HG03039 (cell line): ENCODE data around the gene KCNH1.

Source experiments
- ATAC-seq: cut with Tn5 transposase; IDR thresholded peaks from one replicate; pipeline ENCODE4 v1.9.1; 2021; ENCODE audit warnings: mild to moderate bottlenecking, moderate library complexity; ENCODE audit not compliant: unreplicated experiment

Gene KCNH1

GRCh38 chr1:211133836-211134669 lies at the start of gene KCNH1:
Gene KCNH1 (minus strand): TSS chr1:211134148. CDS start chr1:211133945, 203 bp downstream.
- peak; percentile 88 for ATAC-seq

GRCh38 chr1:211182746-211183145 lies 48.8 kb upstream of the KCNH1 start:
- no peak for ATAC-seq

- ATAC-seq = no peak
These were observed 40.4 kb upstream of the KCNH1 start for GRCh38 chr1:211174375-211174774.

GRCh38 chr1:211172657-211173056 lies 38.7 kb upstream of the KCNH1 start:
- no peak for ATAC-seq

- ATAC-seq = no peak
These were observed 35.4 kb upstream of the KCNH1 start for GRCh38 chr1:211169353-211169752.

- no peak for ATAC-seq
These were observed 24.9 kb upstream of the KCNH1 start for GRCh38 chr1:211158866-211159265.

GRCh38 chr1:211155040-211155439 lies 21.1 kb upstream of the KCNH1 start:
- ATAC-seq = no peak

- no peak for ATAC-seq
These were observed 20.0 kb upstream of the KCNH1 start for GRCh38 chr1:211153932-211154331.

- no peak for ATAC-seq
These were observed 14.4 kb upstream of the KCNH1 start for GRCh38 chr1:211148366-211148765.

- no peak for ATAC-seq
These were observed 12.0 kb upstream of the KCNH1 start for GRCh38 chr1:211145944-211146343.

- ATAC-seq = no peak
These were observed 1.5 kb upstream of the KCNH1 start for GRCh38 chr1:211135342-211135950.

- peak; percentile 5 for ATAC-seq
These were observed 534 bp downstream of the KCNH1 start for GRCh38 chr1:211133393-211133835.

GRCh38 chr1:211132721-211133392 lies 1.1 kb downstream of the KCNH1 start:
- ATAC-seq = no peak

- no peak for ATAC-seq
These were observed 4.2 kb downstream of the KCNH1 start for GRCh38 chr1:211129776-211130175.

- ATAC-seq = no peak
These were observed 6.8 kb downstream of the KCNH1 start for GRCh38 chr1:211127166-211127565.

- ATAC-seq = no peak
These were observed 7.3 kb downstream of the KCNH1 start for GRCh38 chr1:211126622-211127021.

- no peak for ATAC-seq
These were observed 15.4 kb downstream of the KCNH1 start for GRCh38 chr1:211118407-211119102.

GRCh38 chr1:211114446-211114845 lies 19.5 kb downstream of the KCNH1 start:
- no peak for ATAC-seq

- ATAC-seq = no peak
These were observed 20.4 kb downstream of the KCNH1 start for GRCh38 chr1:211113566-211113965.

- no peak for ATAC-seq
These were observed 22.6 kb downstream of the KCNH1 start for GRCh38 chr1:211111351-211111750.

GRCh38 chr1:211101481-211101880 lies 32.5 kb downstream of the KCNH1 start:
- no peak for ATAC-seq
